Activated T-cell treated with anti-CD3 and anti-CD28 coated beads, Interleukin-2, amount 50 U/mL, for 4 hours (primary cell): Measurements from ENCODE around the gene NPAS2. TPM values are rescaled to one million over a fixed set of nuclear protein-coding genes. Genes with fewer than 3 reads are reported as not detected.

ENCODE experiments used
- ATAC-seq, 2 donors: fragments of 200-7000 bp; cut with Tn5 transposase; one replicate each; pipeline ENCODE4 v1.10.0; 2021
- DNase-seq: peaks from one replicate; pipeline ENCODE4 v3.0.0-alpha.2; 2020
- H3K27me3 Mint-ChIP-seq: one replicate; pipeline ENCODE4 v1.8.0; 2021; ENCODE audit warnings: low read depth, mixed read lengths
- H3K36me3 Mint-ChIP-seq: one replicate; pipeline ENCODE4 v1.8.0; 2022; ENCODE audit warnings: mixed read lengths; ENCODE audit not compliant: insufficient read depth
- H3K4me1 Mint-ChIP-seq: one replicate; pipeline ENCODE4 v1.8.0; 2021; ENCODE audit warnings: low read depth, mixed read lengths
- H3K4me3 Mint-ChIP-seq: one replicate; pipeline ENCODE4 v1.8.0; 2021; ENCODE audit warnings: mild to moderate bottlenecking, moderate library complexity, mixed read lengths
- H3K9me3 Mint-ChIP-seq: one replicate; pipeline ENCODE4 v1.8.0; 2021; ENCODE audit warnings: mixed read lengths
- total RNA-seq, 3 donors: library from RNA; stranded (reverse); gene quantifications; one replicate each; pipeline ENCODE4 v1.2.1, GENCODE V29; 2021

Gene NPAS2, protein sequence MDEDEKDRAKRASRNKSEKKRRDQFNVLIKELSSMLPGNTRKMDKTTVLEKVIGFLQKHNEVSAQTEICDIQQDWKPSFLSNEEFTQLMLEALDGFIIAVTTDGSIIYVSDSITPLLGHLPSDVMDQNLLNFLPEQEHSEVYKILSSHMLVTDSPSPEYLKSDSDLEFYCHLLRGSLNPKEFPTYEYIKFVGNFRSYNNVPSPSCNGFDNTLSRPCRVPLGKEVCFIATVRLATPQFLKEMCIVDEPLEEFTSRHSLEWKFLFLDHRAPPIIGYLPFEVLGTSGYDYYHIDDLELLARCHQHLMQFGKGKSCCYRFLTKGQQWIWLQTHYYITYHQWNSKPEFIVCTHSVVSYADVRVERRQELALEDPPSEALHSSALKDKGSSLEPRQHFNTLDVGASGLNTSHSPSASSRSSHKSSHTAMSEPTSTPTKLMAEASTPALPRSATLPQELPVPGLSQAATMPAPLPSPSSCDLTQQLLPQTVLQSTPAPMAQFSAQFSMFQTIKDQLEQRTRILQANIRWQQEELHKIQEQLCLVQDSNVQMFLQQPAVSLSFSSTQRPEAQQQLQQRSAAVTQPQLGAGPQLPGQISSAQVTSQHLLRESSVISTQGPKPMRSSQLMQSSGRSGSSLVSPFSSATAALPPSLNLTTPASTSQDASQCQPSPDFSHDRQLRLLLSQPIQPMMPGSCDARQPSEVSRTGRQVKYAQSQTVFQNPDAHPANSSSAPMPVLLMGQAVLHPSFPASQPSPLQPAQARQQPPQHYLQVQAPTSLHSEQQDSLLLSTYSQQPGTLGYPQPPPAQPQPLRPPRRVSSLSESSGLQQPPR
- total RNA-seq: 10 to 100 TPM in 2 of 3 donors, 1 to 10 TPM in 1; 4.8 to 14.6 (median 10.4) TPM

DNA sequence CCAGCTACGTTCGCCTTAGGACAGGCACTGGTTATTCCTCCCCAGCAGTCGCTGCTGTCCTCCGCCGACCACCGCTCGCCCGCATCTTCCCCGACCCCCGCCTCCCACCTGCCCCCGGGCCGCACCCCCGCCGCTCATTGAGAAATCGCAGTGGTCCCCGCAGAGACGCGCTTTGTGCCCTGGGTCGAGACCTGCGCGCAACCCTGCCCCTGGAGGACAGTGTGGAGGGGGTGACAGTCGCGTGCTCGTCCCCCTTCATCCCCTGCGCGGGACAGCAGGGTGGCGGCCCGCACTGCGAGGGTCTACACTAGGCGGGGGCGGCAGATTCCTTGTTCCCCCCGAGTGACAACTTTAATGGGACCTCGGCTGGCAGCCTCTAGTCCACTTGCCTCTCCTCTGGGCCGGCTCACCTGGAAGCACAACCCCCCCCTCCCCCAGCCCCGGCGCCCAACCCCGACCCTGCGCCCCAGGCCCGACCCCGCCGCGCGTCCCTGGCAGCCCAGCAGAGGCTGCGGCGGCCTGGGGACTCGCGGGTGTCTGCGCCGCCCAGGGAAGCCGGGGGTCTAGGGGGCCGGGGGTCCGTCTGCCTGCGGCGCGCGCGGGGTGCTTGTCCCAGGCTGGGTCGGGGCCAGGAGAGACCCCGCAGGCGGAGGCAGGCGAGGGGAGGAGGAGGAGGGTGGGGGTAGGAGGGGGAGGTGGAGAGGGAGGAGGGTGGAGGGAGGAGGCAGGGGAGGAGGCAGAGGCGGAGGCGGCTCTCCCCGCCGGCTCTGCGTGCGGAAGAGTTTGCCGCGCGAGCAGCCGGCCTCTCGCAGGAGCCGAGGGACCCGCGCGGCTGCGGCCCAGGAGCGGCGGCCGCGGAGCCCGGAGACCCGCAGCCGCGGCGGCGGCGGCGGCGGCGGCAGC, at the start of gene NPAS2:
TSS of gene NPAS2 (plus strand) at position 770 of the 903 bp plus-strand sequence. CDS start 84,616 bp downstream, outside the sequence.
- Mint-ChIP-seq H3K36me3 (no peaks in the 10 kb centered on the region), H3K4me1 (peaks cover 16% of the 10 kb centered on the region), H3K4me3 (peak within 1 kb of the TSS; percentile 69), H3K9me3 (no peaks in the 10 kb centered on the region), H3K27me3 (peaks cover 30% of the 10 kb centered on the region)
- DNase-seq: peak; percentile 33
- peak; percentile 58 to 69 for ATAC-seq

DNA sequence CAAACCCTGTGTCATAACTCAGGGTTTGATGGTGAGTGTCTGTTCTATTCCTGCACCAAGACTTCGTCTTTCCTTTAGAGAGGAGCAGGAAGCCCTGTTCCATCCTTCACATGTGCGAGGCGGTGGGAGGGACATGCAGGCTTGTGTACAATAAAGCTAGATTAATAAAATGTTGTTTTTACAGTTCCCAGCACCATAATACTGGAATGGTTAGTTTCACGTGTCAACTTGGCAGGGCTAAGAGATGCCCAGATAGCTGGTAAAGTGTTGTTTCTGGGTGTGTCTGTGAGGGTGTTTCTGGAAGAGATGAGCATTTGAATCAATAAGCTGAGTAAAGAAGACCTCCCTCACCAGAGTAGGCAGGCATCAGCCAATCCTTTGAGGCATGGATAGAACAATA, 48.8 kb upstream of the NPAS2 start:
- no peak for DNase-seq
- H3K9me3 Mint-ChIP-seq: no peaks in the 10 kb centered on the region
- no peak for ATAC-seq
- H3K36me3 Mint-ChIP-seq: no peaks in the 10 kb centered on the region
- peaks cover 7% of the 10 kb centered on the region for H3K27me3 Mint-ChIP-seq
- H3K4me1 Mint-ChIP-seq: no peaks in the 10 kb centered on the region
- H3K4me3 Mint-ChIP-seq: no peak overlapping the region

DNA sequence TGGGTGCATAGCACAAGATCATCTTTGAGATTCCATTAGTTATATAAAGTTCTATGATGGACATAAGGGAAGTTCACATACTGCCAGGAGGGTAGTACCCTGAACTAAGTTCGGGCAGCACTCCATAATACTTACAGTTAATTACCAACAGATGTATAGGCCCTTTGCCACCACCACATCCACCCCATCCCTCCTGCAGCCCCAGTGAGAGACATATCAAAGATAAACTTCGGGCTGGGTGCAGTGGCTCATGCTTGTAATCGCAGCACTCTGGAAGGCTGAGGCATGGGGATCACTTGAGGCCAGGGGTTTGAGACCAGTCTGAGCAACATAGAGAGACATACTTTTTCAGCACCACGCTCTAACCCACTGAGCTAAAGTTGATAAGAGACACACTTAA, 46.4 kb upstream of the NPAS2 start:
- ATAC-seq: no peak
- no peak overlapping the region for H3K4me3 Mint-ChIP-seq

DNA sequence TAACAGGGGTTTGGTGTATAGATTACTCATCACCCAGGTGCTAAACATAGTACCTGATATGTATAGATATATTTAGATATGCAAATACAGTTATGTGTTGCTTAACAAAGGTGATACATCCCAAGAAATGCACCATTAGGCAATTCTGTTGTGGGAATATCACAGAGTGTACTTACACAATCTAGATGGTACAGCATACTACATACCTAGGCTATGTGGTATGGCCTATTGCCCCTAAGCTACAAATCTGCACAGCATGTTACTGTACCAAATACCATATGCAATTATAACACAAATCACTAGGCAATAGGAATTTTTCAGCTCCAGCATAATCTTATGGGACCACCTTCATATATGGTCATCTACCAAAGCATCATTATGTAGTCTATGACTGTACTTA, 43.5 kb upstream of the NPAS2 start:
- ATAC-seq (no peak), DNase-seq (no peak)
- H3K36me3 Mint-ChIP-seq: no peaks in the 10 kb centered on the region
- no peaks in the 10 kb centered on the region for H3K4me1 Mint-ChIP-seq
- H3K27me3 Mint-ChIP-seq: no peaks in the 10 kb centered on the region
- no peaks in the 10 kb centered on the region for H3K9me3 Mint-ChIP-seq
- H3K4me3 Mint-ChIP-seq: no peak overlapping the region

More for the DNA sequence above, 46.4 kb upstream of the NPAS2 start:
- no peak for DNase-seq
- H3K9me3 Mint-ChIP-seq: no peaks in the 10 kb centered on the region
- H3K4me1 Mint-ChIP-seq: no peaks in the 10 kb centered on the region
- H3K36me3 Mint-ChIP-seq: no peaks in the 10 kb centered on the region
- H3K27me3 Mint-ChIP-seq: peaks cover 3% of the 10 kb centered on the region

DNA sequence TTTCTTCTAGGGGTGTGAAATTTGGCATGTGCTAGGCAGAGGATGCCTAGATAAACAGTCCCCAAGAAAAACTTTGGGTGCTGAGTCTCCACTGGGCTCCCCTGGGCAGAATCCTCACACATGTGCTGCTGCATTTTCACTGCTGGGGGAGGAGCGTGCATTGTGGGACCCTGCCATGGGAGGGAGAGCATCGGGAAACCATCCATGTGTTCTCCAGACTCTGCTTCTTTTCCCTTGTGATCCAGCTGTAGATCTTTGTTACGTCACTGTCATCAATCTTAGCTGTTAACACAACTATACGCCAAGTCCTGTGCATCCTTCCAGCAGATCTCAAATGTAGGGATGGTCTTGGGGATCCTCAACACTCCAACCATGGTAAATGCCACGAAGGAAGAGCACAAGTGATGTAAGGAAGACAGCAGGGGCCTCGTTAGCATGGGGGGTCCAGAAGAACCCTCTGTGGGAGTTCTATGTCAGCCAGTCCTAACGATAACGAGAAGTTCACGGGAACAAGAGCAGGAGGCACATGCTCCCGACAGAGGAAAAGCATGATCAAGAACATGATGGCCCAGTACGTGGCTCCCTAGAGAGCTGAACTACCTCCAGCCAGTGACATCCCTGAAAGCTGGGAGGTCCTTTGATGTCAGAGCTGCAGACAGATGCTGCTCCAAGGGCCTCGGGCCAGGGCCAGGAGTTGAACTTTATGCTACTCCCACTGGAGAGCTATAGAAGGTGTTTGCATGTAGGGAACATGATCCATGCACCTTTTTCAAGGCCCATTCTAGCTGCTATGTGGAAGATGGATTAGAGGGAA, 41.1 kb upstream of the NPAS2 start:
- H3K4me3 Mint-ChIP-seq: no peak overlapping the region
- no peak for DNase-seq
- no peaks in the 10 kb centered on the region for H3K9me3 Mint-ChIP-seq
- no peaks in the 10 kb centered on the region for H3K36me3 Mint-ChIP-seq
- H3K27me3 Mint-ChIP-seq: no peaks in the 10 kb centered on the region
- no peaks in the 10 kb centered on the region for H3K4me1 Mint-ChIP-seq
- no peak for ATAC-seq

DNA sequence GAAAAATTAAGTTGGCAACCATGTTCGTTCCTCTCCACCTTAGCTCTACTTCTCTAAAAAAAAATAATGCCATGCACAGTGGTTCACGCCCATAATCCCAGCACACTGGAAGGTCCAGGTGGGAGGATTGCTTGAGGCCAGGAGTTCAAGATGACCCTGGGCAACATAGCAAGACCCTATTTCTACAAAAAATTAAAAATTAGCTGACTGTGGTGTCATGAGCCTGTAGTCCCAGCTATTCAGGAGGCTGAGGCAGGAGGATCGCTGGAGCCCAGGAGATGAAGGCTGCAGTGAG, 40.1 kb upstream of the NPAS2 start:
- ATAC-seq: no peak
- Mint-ChIP-seq H3K36me3 (no peaks in the 10 kb centered on the region), H3K4me3 (no peak overlapping the region), H3K27me3 (no peaks in the 10 kb centered on the region), H3K9me3 (no peaks in the 10 kb centered on the region), H3K4me1 (no peaks in the 10 kb centered on the region)
- no peak for DNase-seq

DNA sequence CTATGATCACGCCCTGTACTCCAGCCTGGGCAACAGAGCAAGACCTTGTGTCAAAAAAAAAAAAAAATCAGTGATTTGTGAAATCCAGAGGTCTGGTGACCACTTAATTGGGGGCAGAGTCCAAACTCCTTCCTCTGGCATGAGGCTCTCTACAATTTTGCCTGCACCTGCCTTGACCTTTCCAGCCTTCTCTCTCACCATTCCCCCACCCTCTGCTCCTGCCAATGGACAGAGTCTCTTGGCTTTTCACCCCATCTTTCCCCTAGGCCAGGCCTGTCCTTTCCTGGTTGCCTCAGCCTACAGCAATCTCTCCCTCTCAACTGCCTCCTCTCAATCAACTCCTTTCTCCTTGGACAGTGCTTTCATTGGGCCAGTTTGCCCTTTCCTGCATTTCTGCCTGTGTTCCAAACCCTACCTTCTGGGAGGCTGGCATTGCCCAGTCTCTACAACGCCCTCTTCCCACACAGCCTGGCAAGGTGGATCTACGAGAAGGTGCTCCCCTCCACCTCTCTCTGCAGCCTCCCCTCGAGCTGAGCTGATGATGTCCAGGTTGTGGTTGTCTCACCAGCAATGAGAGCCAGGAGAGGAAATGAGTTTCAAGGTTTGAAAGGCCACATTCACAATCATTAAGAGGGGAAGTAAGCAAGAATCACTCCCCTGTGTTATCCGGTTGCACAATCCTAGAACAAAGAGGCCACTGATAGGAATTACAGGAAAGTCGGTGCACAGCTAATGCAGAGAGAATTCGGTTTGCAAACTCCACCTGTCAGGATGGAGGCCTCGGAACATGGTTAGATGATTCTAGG, 39.5 kb upstream of the NPAS2 start:
- H3K27me3 Mint-ChIP-seq: no peaks in the 10 kb centered on the region
- no peak overlapping the region for H3K4me3 Mint-ChIP-seq
- ATAC-seq: no peak
- no peaks in the 10 kb centered on the region for H3K4me1 Mint-ChIP-seq
- no peak for DNase-seq
- no peaks in the 10 kb centered on the region for H3K36me3 Mint-ChIP-seq
- no peaks in the 10 kb centered on the region for H3K9me3 Mint-ChIP-seq

DNA sequence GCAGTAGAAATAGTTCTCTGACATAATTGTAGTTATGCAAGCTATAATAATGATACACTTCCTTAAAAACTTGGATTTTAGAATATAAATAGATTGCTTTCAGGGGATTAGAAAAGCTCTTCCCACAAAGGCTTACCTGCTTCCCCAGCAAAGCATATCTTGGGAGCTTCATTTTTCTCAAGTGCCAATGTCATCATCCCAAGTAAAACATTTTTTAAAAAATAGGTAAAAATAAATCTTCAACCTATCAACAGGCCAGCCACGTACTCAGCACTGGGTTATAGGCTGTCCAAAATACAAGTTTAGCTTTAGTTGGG, 39.0 kb upstream of the NPAS2 start:
- Mint-ChIP-seq H3K27me3 (no peaks in the 10 kb centered on the region), H3K9me3 (no peaks in the 10 kb centered on the region), H3K4me1 (no peaks in the 10 kb centered on the region), H3K36me3 (no peaks in the 10 kb centered on the region), H3K4me3 (no peak overlapping the region)
- ATAC-seq (no peak), DNase-seq (no peak)

DNA sequence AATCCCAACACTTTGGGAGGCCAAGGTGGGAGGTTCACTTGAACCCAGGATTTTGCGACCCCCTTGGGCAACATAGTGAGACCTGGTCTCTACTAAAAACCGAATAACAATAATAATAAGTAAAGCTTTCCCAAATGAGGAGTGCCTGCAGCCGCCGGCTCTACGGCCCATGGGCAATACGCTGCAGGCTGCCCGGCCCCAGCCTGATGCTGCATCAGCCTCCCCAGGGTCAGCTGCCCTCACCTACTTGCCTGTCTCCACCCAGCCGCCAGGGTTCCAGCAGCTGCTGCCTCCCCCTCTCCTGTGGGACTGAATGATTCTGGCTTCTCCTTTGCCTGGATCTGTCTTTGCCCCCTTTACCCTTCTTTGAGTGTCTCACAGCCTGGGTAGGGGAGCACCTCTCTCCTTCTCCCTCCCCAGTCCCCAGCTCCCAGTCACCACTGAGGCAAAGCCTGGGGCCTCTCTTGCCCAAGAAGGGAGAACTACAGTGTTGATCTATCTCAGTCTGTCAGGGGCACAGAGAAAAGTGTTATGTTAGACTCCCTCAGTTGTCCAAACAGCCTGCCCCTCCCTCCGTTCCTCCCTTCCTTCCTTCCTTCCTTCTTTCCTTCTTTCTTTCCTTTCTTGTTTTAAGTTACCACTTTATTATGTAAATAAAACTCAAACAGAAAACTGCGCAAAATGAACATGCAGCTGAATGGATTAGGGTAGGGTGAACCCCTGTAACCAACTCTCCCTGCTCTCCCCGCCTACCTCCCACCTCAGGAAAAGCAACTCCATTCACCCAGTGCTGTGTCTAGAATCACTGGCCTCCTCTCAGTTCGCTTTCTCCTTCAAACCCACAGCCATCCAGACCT, 38.2 kb upstream of the NPAS2 start:
- Mint-ChIP-seq H3K36me3 (no peaks in the 10 kb centered on the region), H3K4me3 (no peak overlapping the region), H3K9me3 (no peaks in the 10 kb centered on the region), H3K4me1 (no peaks in the 10 kb centered on the region), H3K27me3 (no peaks in the 10 kb centered on the region)
- ATAC-seq: no peak
- no peak for DNase-seq

DNA sequence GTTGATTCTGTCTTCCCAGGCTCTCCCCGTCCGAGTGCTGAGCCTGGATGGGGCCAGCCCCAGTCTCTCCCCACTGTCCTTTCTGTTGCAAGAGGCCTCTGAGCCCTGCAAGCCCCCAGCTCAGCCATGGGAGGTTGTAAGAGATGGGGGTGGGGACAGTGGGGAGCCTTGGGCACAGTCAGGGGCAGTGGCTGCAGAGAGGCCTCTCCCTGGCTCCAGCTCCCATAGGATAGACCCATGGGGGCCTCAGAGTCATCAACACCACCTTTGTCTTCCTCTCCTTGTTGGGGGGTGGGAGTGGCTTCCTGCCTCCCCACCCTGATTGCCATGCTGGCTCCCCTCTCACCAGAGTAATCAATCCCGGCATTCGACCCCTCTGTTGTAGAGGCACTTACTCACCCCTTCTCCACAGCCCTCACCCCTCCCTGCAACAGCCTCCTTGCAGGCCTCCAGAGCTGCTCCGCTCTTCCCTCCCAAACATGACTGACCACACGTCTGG, 37.5 kb upstream of the NPAS2 start:
- Mint-ChIP-seq H3K27me3 (no peaks in the 10 kb centered on the region), H3K4me3 (no peak overlapping the region), H3K4me1 (no peaks in the 10 kb centered on the region), H3K36me3 (no peaks in the 10 kb centered on the region), H3K9me3 (no peaks in the 10 kb centered on the region)
- ATAC-seq (no peak), DNase-seq (no peak)

DNA sequence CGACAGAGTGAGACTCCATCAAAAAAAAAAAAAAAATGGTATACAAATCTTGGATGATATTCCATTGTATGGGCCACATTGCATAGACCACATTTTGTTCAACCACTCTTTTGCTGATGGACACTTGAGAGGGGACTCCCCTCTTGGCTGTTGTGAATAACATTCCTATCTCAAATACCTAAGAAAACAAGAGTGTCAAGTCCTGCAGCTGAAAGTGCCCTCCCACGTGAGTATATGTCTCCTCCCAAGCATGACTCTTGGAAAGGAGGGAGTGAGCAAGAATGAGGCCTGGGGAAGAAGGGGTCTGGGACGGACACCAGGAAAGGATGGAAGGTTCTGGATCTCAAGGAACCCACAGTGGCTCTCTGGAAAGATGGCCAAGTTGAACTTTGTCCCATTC, 36.0 kb upstream of the NPAS2 start:
- H3K4me3 Mint-ChIP-seq: no peak overlapping the region
- no peaks in the 10 kb centered on the region for H3K27me3 Mint-ChIP-seq
- no peaks in the 10 kb centered on the region for H3K36me3 Mint-ChIP-seq
- ATAC-seq (no peak), DNase-seq (no peak)
- peaks cover 6% of the 10 kb centered on the region for H3K9me3 Mint-ChIP-seq
- no peaks in the 10 kb centered on the region for H3K4me1 Mint-ChIP-seq

DNA sequence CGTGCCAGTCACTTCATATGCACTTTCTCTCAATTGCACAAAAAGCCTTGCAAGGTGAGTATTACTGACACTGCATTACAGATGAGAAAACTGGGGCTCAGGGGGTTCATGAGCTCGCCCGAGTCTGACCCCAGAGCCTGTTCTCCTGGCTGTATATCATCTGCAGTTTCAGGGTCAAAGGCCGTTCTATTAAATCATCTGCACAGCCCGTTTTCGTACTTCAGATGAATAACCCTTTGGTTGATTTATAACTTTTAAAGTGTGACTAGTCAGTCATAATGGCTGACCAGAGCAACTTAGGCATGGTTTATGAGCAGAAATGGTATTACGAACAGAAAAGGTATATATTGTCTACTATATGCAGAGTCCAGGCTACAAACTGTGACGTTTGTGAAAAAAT, 35.3 kb upstream of the NPAS2 start:
- H3K27me3 Mint-ChIP-seq: no peaks in the 10 kb centered on the region
- ATAC-seq (no peak), DNase-seq (no peak)
- no peak overlapping the region for H3K4me3 Mint-ChIP-seq
- H3K36me3 Mint-ChIP-seq: no peaks in the 10 kb centered on the region
- no peaks in the 10 kb centered on the region for H3K4me1 Mint-ChIP-seq
- H3K9me3 Mint-ChIP-seq: peaks cover 6% of the 10 kb centered on the region
